SU-DHL-6 (cell line): Measurements from ENCODE around the gene TBC1D4.

ENCODE experiments used
- CTCF ChIP-seq: fragments of 200-600 bp; sonication (generic); IDR thresholded peaks from one replicate; pipeline ENCODE4 v1.5.1; 2017; ENCODE audit warnings: antibody characterized with exemption, mild to moderate bottlenecking, low read length, moderate library complexity; ENCODE audit not compliant: insufficient read depth, poor library complexity, severe bottlenecking
- EZH2phosphoT487 ChIP-seq: fragments of 200-600 bp; sonication (generic), shearing (Covaris generic); conservative IDR thresholded peaks from 2 replicates; pipeline ENCODE4 v1.6.1; 2018; ENCODE audit warnings: mild to moderate bottlenecking, antibody characterized with exemption, low read length, moderate library complexity, mixed read lengths

GRCh38 chr13:75325711-75326110 lies 156.3 kb downstream of the TBC1D4 start:
- TF ChIP-seq CTCF (no peak), EZH2phosphoT487 (no peak)
